Measurements from ENCODE around the gene GLIS2. TPM values are rescaled to one million over a fixed set of nuclear protein-coding genes. Genes with fewer than 3 reads are reported as not detected.

Gene GLIS2
- total RNA-seq, 1 experiment from 2014 or later = 13.1 TPM

DNA sequence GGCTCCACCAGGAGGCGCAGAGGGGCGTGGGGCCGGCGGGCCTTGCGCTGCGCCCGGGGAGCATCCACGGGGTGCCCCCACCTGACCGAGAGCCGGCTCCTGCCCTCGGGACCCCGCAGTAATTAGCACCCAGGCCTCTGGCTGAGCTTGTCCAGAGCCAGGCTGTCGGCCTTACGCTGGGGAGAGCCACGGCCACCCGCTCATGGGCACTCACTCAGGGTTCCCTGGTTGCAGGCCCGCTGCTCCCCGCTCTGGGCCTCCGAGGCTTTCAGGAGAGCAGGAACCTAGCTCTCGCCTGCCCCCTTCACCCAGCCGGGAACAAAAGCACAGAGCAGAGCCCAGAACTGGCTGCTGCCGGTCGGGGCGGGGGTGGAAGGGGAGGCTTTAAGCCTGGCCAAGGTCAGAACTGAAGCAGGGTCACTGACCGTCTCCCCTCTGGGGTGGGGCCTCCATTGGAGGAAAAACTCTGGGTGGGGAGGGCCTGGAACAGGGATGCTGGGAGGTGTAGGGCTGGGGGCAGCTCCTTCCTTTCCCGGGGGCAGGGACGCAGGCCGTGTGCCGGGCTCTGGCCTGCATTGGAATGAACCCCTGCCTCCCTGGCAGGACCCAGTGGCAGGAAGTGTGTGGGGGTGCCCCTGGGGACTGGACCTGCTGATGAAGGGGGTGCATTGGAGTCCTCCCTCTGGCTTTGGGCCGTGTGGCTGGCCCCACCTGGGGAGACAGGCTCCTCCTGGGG lies 12.3 kb downstream of the GLIS2 start:
- Mint-ChIP-seq H3K4me1 (ENCODE audit: low read depth, unreplicated experiment) (no peaks in the 10 kb centered on the region), H3K4me3 (ENCODE audit: unreplicated experiment) (no peak overlapping the region), H3K36me3 (ENCODE audit: insufficient read depth, unreplicated experiment) (no peaks in the 10 kb centered on the region), H3K9me3 (ENCODE audit: unreplicated experiment) (no peaks in the 10 kb centered on the region), H3K27me3 (ENCODE audit: insufficient read depth, unreplicated experiment) (no peaks in the 10 kb centered on the region), H3K27ac (ENCODE audit: unreplicated experiment) (no peak overlapping the region)
- H3K9me3 ChIP-seq = no peaks in the 10 kb centered on the region
- intact Hi-C loops (cut with micrococcal nuclease; ENCODE audit: unreplicated experiment) = no loop called here
- ChIA-PET CTCF (interaction anchor here (0.6 to 1.4 kb wide), 3 partner anchors 39 to 128 kb away, joined by 3 to 5 read pairs (median 3); no protein-coding TSS in a partner anchor), POLR2A (no interaction called here)
- no peaks in the 10 kb centered on the region; the same call in 1 of the 2 replicates for H3K36me3 ChIP-seq (ENCODE audit: control insufficient read depth, insufficient read depth, low read length)
- no peaks in the 10 kb centered on the region for H3K4me1 ChIP-seq
- no peak for DNase-seq
- BruUV-seq (replicated peaks) = no TSS peak
- TF ChIP-seq, protein P1, sequence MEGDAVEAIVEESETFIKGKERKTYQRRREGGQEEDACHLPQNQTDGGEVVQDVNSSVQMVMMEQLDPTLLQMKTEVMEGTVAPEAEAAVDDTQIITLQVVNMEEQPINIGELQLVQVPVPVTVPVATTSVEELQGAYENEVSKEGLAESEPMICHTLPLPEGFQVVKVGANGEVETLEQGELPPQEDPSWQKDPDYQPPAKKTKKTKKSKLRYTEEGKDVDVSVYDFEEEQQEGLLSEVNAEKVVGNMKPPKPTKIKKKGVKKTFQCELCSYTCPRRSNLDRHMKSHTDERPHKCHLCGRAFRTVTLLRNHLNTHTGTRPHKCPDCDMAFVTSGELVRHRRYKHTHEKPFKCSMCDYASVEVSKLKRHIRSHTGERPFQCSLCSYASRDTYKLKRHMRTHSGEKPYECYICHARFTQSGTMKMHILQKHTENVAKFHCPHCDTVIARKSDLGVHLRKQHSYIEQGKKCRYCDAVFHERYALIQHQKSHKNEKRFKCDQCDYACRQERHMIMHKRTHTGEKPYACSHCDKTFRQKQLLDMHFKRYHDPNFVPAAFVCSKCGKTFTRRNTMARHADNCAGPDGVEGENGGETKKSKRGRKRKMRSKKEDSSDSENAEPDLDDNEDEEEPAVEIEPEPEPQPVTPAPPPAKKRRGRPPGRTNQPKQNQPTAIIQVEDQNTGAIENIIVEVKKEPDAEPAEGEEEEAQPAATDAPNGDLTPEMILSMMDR (IDR thresholded peaks at IDR 0.05; ENCODE audit: insufficient read depth in 1 of 2, low read depth in 1 of 2, low read length in 1 of 2, severe bottlenecking in 1 of 2, unreplicated experiment in 1 of 2) = no peak
- H3K4me3 ChIP-seq (ENCODE audit: low read depth, low read length) = no peak overlapping the region
- no peaks in the 10 kb centered on the region for H3K27me3 ChIP-seq (replicated peaks; ENCODE audit: control insufficient read depth, insufficient read depth, low read length)

DNA sequence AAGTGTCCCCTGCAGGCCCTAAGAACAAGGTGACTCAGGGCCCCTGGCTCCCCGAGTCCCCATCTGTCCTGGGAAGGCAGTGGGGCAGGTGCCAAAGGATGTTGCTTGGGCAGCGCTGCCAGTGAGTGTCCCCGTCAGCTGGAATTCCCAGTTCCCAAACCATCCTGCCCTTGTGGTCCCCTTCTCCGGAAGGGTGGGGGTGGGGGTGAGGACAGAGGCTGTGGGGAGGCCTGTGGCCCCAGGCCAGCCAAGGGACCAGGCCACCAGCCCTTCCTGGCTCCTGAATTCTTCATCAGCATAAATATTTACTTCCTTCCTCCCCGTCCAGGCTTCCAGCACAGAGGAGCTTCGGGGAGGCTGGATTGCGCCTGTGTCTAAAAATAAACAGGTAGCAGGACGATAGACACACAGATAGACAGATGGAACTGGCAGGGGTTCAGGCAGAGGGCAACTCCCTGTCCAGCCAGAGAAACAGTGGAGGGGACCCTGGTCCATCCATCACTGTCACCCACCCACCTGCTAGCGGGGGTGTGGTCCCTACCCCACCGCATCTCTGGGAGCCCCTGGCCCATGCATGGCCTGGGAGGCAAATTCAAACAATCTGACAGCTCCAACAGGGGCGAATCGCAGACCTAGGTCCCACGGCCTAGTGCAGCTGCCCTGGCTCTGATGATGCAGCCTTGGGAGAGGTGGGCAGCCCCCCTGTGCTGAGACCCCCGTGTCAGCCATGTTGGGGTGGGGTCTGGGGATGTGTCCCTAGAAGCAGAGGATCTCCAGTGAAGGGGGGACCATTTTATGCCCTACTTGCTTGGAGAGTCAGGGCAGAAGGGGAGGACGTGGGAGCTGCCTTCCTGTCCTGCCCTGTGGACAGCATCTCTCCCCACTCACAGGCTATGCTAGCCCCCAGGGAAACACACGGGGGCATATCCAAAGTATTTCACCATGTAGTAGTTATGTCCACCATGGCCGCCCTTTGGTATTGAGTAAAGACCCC lies 13.2 kb downstream of the GLIS2 start:
- ChIA-PET CTCF (interaction anchor here (1.3 to 1.8 kb wide), 2 partner anchors 67 to 75 kb away, joined by 3 to 11 read pairs; no protein-coding TSS in a partner anchor), POLR2A (no interaction called here)

More for the DNA sequence above, 13.2 kb downstream of the GLIS2 start:
- TF ChIP-seq, protein P1 (IDR thresholded peaks at IDR 0.05; ENCODE audit: insufficient read depth in 1 of 2, low read depth in 1 of 2, low read length in 1 of 2, severe bottlenecking in 1 of 2, unreplicated experiment in 1 of 2) = no peak
- Histone ChIP-seq H3K4me3 (ENCODE audit: low read depth, low read length) (no peak overlapping the region), H3K9me3 (no peaks in the 10 kb centered on the region), H3K4me1 (no peaks in the 10 kb centered on the region), H3K36me3 (ENCODE audit: control insufficient read depth, insufficient read depth, low read length) (no peaks in the 10 kb centered on the region; the same call in 1 of the 2 replicates), H3K27me3 (replicated peaks; ENCODE audit: control insufficient read depth, insufficient read depth, low read length) (no peaks in the 10 kb centered on the region)
- DNase-seq = no peak
- no peaks in the 10 kb centered on the region for H3K9me3 Mint-ChIP-seq (ENCODE audit: unreplicated experiment)
- no peaks in the 10 kb centered on the region for H3K27me3 Mint-ChIP-seq (ENCODE audit: insufficient read depth, unreplicated experiment)
- BruUV-seq (replicated peaks) = no TSS peak
- H3K4me1 Mint-ChIP-seq (ENCODE audit: low read depth, unreplicated experiment) = no peaks in the 10 kb centered on the region
- no peaks in the 10 kb centered on the region for H3K36me3 Mint-ChIP-seq (ENCODE audit: insufficient read depth, unreplicated experiment)
- intact Hi-C loops (cut with micrococcal nuclease; ENCODE audit: unreplicated experiment) = no loop called here
- H3K4me3 Mint-ChIP-seq (ENCODE audit: unreplicated experiment) = no peak overlapping the region
- no peak overlapping the region for H3K27ac Mint-ChIP-seq (ENCODE audit: unreplicated experiment)

All from Caco-2 (cell line).